HepG2 (cell line): ENCODE measurements around the gene SLC1A5. TPM values are rescaled to one million over a fixed set of nuclear protein-coding genes. Genes with fewer than 3 reads are reported as not detected.

Experiments used
- ATAC-seq: fragments of 200-7000 bp; cut with Tn5 transposase; 3 replicates; pipeline ENCODE4 v1.9.1; 2020; ENCODE audit warnings: mild to moderate bottlenecking, moderate library complexity
- BruUV-seq: library from RNA; stranded (reverse); fragments of 400-500 nt; replicated peaks from 2 replicates; lab custom pipeline; 2021; lab: Mats Ljungman, UMichigan
- CTCF ChIA-PET: fragments of 300-600 bp; formaldehyde crosslinking; extraction: SDS; loops from one replicate; lab custom pipeline; 2021; ENCODE audit warnings: low total read pairs, inconsistent platforms, low intra/inter-chr PET ratio; lab: Yijun Ruan, JAX
- POLR2A ChIA-PET: fragments of 350-600 bp; sonication (Branson Sonifier 250); formaldehyde crosslinking; loops from one replicate; lab custom pipeline; 2020; ENCODE audit warnings: antibody characterized with exemption, inconsistent platforms; lab: Yijun Ruan, JAX
- DNase-seq: peaks from one replicate; pipeline ENCODE4 v3.0.0-alpha.2; 2015; ENCODE audit warnings: low spot score
- FAIRE-seq: peaks from 3 replicates; lab custom pipeline; 2011; peaks lifted over from hg19 to GRCh38; lab: Jason Lieb, UNC
- H2AFZ ChIP-seq: one replicate; pipeline ENCODE4 v1.6.1; 2011; ENCODE audit warnings: low read length, inconsistent platforms
- H3K27ac ChIP-seq: fragments of 300-600 bp; 3 replicates; pipeline ENCODE4 v1.8.0; 2011; ENCODE audit warnings: mixed run types, mild to moderate bottlenecking, mixed read lengths, low read length, inconsistent platforms; ENCODE audit not compliant: insufficient read depth; ENCODE audit errors: extremely low read length
- H3K27me3 ChIP-seq, 2 experiments: fragments of 200-600 bp in 1 of 2; 2 replicates in 1 of 2; 3 replicates in 1 of 2; pipeline versions ENCODE4 v1.6.0 to v1.8.0; 2011; ENCODE audit warnings: low read length in 2 of 2, mild to moderate bottlenecking in 2 of 2, moderate library complexity in 2 of 2, inconsistent platforms in 1 of 2; ENCODE audit not compliant: insufficient read depth in 2 of 2, control insufficient read depth in 1 of 2
- H3K36me3 ChIP-seq, 2 experiments: fragments of 200-600 bp in 1 of 2; replicated peaks in 1 of 2; 2 replicates in 1 of 2; 3 replicates in 1 of 2; pipeline versions ENCODE4 v1.5.1 to v1.8.0; 2011; ENCODE audit warnings: low read length in 2 of 2, inconsistent platforms in 1 of 2; ENCODE audit not compliant: insufficient read depth in 2 of 2, control insufficient read depth in 1 of 2
- H3K4me1 ChIP-seq: 2 replicates; pipeline ENCODE4 v1.5.1; 2012; ENCODE audit warnings: low read length, inconsistent platforms; ENCODE audit not compliant: insufficient read depth
- H3K4me2 ChIP-seq: 2 replicates; pipeline ENCODE4 v1.6.0; 2011; ENCODE audit warnings: low read depth, low read length, inconsistent platforms
- H3K4me3 ChIP-seq, 3 experiments: fragments of 200-600 bp in 1 of 3; sonication (generic), shearing (Covaris generic) in 1 of 3; replicated peaks in 1 of 3; 2 replicates each; pipeline ENCODE4 v1.5.1; 2011 to 2016; ENCODE audit warnings: low read length in 3 of 3, inconsistent platforms in 2 of 3, low read depth in 2 of 3, mild to moderate bottlenecking in 2 of 3, control low read depth in 1 of 3, mixed read lengths in 1 of 3; ENCODE audit not compliant: insufficient read depth in 1 of 3
- H3K79me2 ChIP-seq: one replicate; pipeline ENCODE4 v1.6.1; 2011; ENCODE audit warnings: low read length, inconsistent platforms; ENCODE audit not compliant: insufficient read depth
- H3K9ac ChIP-seq: 2 replicates; pipeline ENCODE4 v1.6.0; 2011; ENCODE audit warnings: mild to moderate bottlenecking, low read depth, low read length, inconsistent platforms; ENCODE audit not compliant: insufficient read depth
- H3K9me3 ChIP-seq: 2 replicates; pipeline ENCODE4 v1.5.1; 2012; ENCODE audit warnings: mild to moderate bottlenecking, low read length
- H4K20me1 ChIP-seq: 2 replicates; pipeline ENCODE4 v1.6.0; 2011; ENCODE audit warnings: inconsistent platforms, mild to moderate bottlenecking, low read length, moderate library complexity; ENCODE audit not compliant: insufficient read depth
- ELF3 ChIP-seq: IDR thresholded peaks from 2 replicates; pipeline ENCODE4 v1.6.1; 2016; ENCODE audit warnings: missing genetic modification reagents, missing compliant biosample characterization
- HNRNPL ChIP-seq: fragments of 200-400 bp; formaldehyde crosslinking; IDR thresholded peaks from 2 replicates; pipeline ENCODE4 v1.6.1; 2017; ENCODE audit warnings: mild to moderate bottlenecking, low read depth, low read length
- NR2F1 ChIP-seq, 2 experiments: fragments of 450-650 bp in 1 of 2; formaldehyde crosslinking in 1 of 2; IDR thresholded peaks; 2 replicates each; pipeline versions ENCODE4 v1.5.0 to v1.6.1; 2016 to 2020; ENCODE audit warnings: mild to moderate bottlenecking in 1 of 2, missing compliant biosample characterization in 1 of 2, missing genetic modification reagents in 1 of 2, moderate library complexity in 1 of 2
- ZBTB39 ChIP-seq: sonication (generic); formaldehyde crosslinking; IDR thresholded peaks from 2 replicates; pipeline ENCODE4 v1.5.0; 2020; ENCODE audit warnings: missing genetic modification reagents
- ZNF333 ChIP-seq: sonication (generic); formaldehyde crosslinking; IDR thresholded peaks from 2 replicates; pipeline ENCODE4 v1.4.0; 2020; ENCODE audit warnings: mild to moderate bottlenecking, missing genetic modification reagents, borderline replicate concordance
- WGBS: methylation state at CpG from one replicate; pipeline ENCODE4 v1.1.6; 2017; ENCODE audit warnings: low lambda C conversion rate; 5-methylcytosine and 5-hydroxymethylcytosine counted together
- in situ Hi-C: cut with HindIII; loops from 2 replicates; pipeline ENCODE4 v1.10.0; 2017; ENCODE audit warnings: low pct_unique_long_range_greater_than_20kb; ENCODE audit not compliant: extremely low pct_ligation_motif_present
- intact Hi-C: fragments of 100-400 bp; cut with micrococcal nuclease; formaldehyde crosslinking; loops from one replicate; pipeline ENCODE4 v1.10.0; 2022; ENCODE audit not compliant: unreplicated experiment
- polyA plus RNA-seq, 8 experiments: library from polyadenylated mRNA; depleted of rRNA in 3 of 8; stranded (reverse) in 7 of 8; unstranded in 1 of 8; fragments of >200 nt; fragmentation: Illumina TruSeq in 4 of 8; extraction: Trizol in 4 of 8; gene quantifications; 2 replicates each; pipeline versions ENCODE4 v1.2.1 to v1.2.3, GENCODE V29; 2011 to 2016; ENCODE audit warnings: low read depth in 4 of 8, missing spikeins in 1 of 8, mixed read lengths in 1 of 8; ENCODE audit not compliant: insufficient read depth in 1 of 8
- total RNA-seq, 5 experiments: library from RNA; depleted of rRNA; stranded (reverse); fragments of >200 nt; fragmentation: Illumina TruSeq; extraction: Trizol; gene quantifications; 2 replicates each; pipeline ENCODE4 v1.2.3, GENCODE V29; 2016; ENCODE audit warnings: low read depth in 1 of 5
- TF ChIP-seq, protein P1 (sequence below): sonication (generic); formaldehyde crosslinking; IDR thresholded peaks from 2 replicates; pipeline ENCODE4 v1.5.1; 2020; ENCODE audit warnings: missing genetic modification reagents, mild to moderate bottlenecking, borderline replicate concordance
- TF ChIP-seq, protein P2 (sequence below): fragments of 450-650 bp; IDR thresholded peaks from 2 replicates; pipeline ENCODE4 v1.6.1; 2017; ENCODE audit warnings: mild to moderate bottlenecking
- TF ChIP-seq, protein P3 (sequence below): sonication (generic); formaldehyde crosslinking; IDR thresholded peaks from 2 replicates; pipeline ENCODE4 v1.4.0; 2020; ENCODE audit warnings: missing genetic modification reagents
- TF ChIP-seq, protein P4 (sequence below): sonication (generic); formaldehyde crosslinking; IDR thresholded peaks from 2 replicates; pipeline ENCODE4 v1.4.0; 2020; ENCODE audit warnings: missing genetic modification reagents

SLC1A5 gene
- total and polyA plus RNA-seq, 2 of the 13 experiments (the other 11 are each of a cell fraction or from before 2014, with no cell fraction given), result 120 to 159 TPM

GRCh38 chr19:46788968-46789338 is 559 bp upstream of the SLC1A5 start (continued):
- TF ChIP-seq, protein P1, sequence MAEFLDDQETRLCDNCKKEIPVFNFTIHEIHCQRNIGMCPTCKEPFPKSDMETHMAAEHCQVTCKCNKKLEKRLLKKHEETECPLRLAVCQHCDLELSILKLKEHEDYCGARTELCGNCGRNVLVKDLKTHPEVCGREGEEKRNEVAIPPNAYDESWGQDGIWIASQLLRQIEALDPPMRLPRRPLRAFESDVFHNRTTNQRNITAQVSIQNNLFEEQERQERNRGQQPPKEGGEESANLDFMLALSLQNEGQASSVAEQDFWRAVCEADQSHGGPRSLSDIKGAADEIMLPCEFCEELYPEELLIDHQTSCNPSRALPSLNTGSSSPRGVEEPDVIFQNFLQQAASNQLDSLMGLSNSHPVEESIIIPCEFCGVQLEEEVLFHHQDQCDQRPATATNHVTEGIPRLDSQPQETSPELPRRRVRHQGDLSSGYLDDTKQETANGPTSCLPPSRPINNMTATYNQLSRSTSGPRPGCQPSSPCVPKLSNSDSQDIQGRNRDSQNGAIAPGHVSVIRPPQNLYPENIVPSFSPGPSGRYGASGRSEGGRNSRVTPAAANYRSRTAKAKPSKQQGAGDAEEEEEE, result no peak

- Histone ChIP-seq H3K27ac (peak overlapping the region; percentile 82), H3K36me3 (peaks cover 10 to 19% of the 10 kb centered on the region in 2 experiments), H3K79me2 (peaks cover 57% of the 10 kb centered on the region), H3K4me2 (peak overlapping the region; percentile 99), H3K9ac (peak overlapping the region; percentile 95), H3K4me3 (peak overlapping the region; percentile 87 to 100 (median 98)), H3K4me1 (peaks cover 52% of the 10 kb centered on the region), H3K9me3 (no peaks in the 10 kb centered on the region), H2AFZ (no peak overlapping the region), H3K27me3 (no peaks in the 10 kb centered on the region; a peak in 1 of 5 replicates), H4K20me1 (peaks cover 21% of the 10 kb centered on the region)
- DNase-seq (peak; percentile 54), FAIRE-seq (no peak), ATAC-seq (peak; percentile 21)
- ChIA-PET POLR2A (interaction anchor here (0.6 to 5.9 kb wide), 27 partner anchors 8 to 1070 kb away, joined by 3 to 66 read pairs (median 5); partner anchors contain the start of genes ARHGAP35, CALM3 and ZC3H4), CTCF (no interaction called here)
- in situ Hi-C loops, result no loop called here
- BruUV-seq, result TSS peak; percentile 75
- intact Hi-C loops, result no loop called here
- 0% methylated on average over 12 of the region's 80 CpGs for WGBS
- TF ChIP-seq ZNF333 (no peak), ZBTB39 (CRISPR knock-in tag) (0 out of 2 replicates have a peak, but pooled peaks have one; percentile 43), HNRNPL (no peak), NR2F1 (CRISPR knock-in tag; IDR thresholded peaks at IDR 0.05) (no peak), ELF3 (CRISPR knock-in tag) (no peak)
- TF ChIP-seq, protein P2, sequence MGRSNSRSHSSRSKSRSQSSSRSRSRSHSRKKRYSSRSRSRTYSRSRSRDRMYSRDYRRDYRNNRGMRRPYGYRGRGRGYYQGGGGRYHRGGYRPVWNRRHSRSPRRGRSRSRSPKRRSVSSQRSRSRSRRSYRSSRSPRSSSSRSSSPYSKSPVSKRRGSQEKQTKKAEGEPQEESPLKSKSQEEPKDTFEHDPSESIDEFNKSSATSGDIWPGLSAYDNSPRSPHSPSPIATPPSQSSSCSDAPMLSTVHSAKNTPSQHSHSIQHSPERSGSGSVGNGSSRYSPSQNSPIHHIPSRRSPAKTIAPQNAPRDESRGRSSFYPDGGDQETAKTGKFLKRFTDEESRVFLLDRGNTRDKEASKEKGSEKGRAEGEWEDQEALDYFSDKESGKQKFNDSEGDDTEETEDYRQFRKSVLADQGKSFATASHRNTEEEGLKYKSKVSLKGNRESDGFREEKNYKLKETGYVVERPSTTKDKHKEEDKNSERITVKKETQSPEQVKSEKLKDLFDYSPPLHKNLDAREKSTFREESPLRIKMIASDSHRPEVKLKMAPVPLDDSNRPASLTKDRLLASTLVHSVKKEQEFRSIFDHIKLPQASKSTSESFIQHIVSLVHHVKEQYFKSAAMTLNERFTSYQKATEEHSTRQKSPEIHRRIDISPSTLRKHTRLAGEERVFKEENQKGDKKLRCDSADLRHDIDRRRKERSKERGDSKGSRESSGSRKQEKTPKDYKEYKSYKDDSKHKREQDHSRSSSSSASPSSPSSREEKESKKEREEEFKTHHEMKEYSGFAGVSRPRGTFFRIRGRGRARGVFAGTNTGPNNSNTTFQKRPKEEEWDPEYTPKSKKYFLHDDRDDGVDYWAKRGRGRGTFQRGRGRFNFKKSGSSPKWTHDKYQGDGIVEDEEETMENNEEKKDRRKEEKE, result no peak
- TF ChIP-seq, protein P3, sequence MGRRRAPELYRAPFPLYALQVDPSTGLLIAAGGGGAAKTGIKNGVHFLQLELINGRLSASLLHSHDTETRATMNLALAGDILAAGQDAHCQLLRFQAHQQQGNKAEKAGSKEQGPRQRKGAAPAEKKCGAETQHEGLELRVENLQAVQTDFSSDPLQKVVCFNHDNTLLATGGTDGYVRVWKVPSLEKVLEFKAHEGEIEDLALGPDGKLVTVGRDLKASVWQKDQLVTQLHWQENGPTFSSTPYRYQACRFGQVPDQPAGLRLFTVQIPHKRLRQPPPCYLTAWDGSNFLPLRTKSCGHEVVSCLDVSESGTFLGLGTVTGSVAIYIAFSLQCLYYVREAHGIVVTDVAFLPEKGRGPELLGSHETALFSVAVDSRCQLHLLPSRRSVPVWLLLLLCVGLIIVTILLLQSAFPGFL, result 0 out of 2 replicates have a peak, but pooled peaks have one; percentile 25
- TF ChIP-seq, protein P4, sequence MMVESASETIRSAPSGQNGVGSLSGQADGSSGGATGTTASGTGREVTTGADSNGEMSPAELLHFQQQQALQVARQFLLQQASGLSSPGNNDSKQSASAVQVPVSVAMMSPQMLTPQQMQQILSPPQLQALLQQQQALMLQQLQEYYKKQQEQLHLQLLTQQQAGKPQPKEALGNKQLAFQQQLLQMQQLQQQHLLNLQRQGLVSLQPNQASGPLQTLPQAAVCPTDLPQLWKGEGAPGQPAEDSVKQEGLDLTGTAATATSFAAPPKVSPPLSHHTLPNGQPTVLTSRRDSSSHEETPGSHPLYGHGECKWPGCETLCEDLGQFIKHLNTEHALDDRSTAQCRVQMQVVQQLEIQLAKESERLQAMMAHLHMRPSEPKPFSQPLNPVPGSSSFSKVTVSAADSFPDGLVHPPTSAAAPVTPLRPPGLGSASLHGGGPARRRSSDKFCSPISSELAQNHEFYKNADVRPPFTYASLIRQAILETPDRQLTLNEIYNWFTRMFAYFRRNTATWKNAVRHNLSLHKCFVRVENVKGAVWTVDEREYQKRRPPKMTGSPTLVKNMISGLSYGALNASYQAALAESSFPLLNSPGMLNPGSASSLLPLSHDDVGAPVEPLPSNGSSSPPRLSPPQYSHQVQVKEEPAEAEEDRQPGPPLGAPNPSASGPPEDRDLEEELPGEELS (CRISPR knock-in tag), result peak; percentile 20; the same call in 1 of the 2 replicates
These were observed 798 bp downstream of the SLC1A5 start for GRCh38 chr19:46787331-46788261.
